CD14-positive monocyte (primary cell): Measurements from ENCODE around the gene GCG. TPM values are rescaled to one million over a fixed set of nuclear protein-coding genes. Genes with fewer than 3 reads are reported as not detected.

Experiments
- DNase-seq, 3 donors: peaks; one replicate each; pipeline ENCODE4 v3.0.0-alpha.2; 2011 to 2022
- H2AFZ ChIP-seq: 2 replicates; pipeline ENCODE4 v1.6.0; 2012; ENCODE audit warnings: mild to moderate bottlenecking, low read depth, low read length, inconsistent platforms; ENCODE audit not compliant: insufficient read depth, poor library complexity, severe bottlenecking
- H3K27ac ChIP-seq, 2 donors: 1 replicate in 1 of 2; 2 replicates in 1 of 2; pipeline ENCODE4 v1.5.1; 2012 to 2013; ENCODE audit warnings: low read length in 2 of 2, control low read depth in 1 of 2, inconsistent platforms in 1 of 2, low read depth in 1 of 2, mild to moderate bottlenecking in 1 of 2
- H3K27me3 ChIP-seq, 2 donors: one replicate each; pipeline versions ENCODE4 v1.6.0 to v1.6.1; 2011 to 2013; ENCODE audit warnings: low read length in 2 of 2; ENCODE audit not compliant: control insufficient read depth in 2 of 2, insufficient read depth in 2 of 2
- H3K36me3 ChIP-seq, 2 donors: replicated peaks in 1 of 2; 1 replicate in 1 of 2; 2 replicates in 1 of 2; pipeline versions ENCODE4 v1.5.1 to v1.6.1; 2012 to 2013; ENCODE audit warnings: low read length in 2 of 2, control low read depth in 1 of 2, inconsistent platforms in 1 of 2, mild to moderate bottlenecking in 1 of 2; ENCODE audit not compliant: insufficient read depth in 2 of 2, control insufficient read depth in 1 of 2
- H3K4me1 ChIP-seq, 2 donors: 1 replicate in 1 of 2; 2 replicates in 1 of 2; pipeline versions ENCODE4 v1.5.1 to v1.6.1; 2012 to 2013; ENCODE audit warnings: low read length in 2 of 2, control low read depth in 1 of 2, inconsistent platforms in 1 of 2, mild to moderate bottlenecking in 1 of 2, moderate library complexity in 1 of 2; ENCODE audit not compliant: insufficient read depth in 2 of 2, control insufficient read depth in 1 of 2
- H3K4me2 ChIP-seq: replicated peaks from 2 replicates; pipeline ENCODE3; 2012; ENCODE audit warnings: low read length, moderate library complexity, mild to moderate bottlenecking; ENCODE audit not compliant: poor library complexity, severe bottlenecking; ENCODE audit errors: extremely low read depth
- H3K4me3 ChIP-seq, 3 experiments: fragments of 200-600 bp in 1 of 3; sonication (generic) in 1 of 3; replicated peaks in 1 of 3; 1 replicate in 2 of 3; 2 replicates in 1 of 3; pipeline ENCODE4 v1.5.1; 2011 to 2013; ENCODE audit warnings: low read length in 3 of 3, mild to moderate bottlenecking in 3 of 3, control low read depth in 2 of 3, low read depth in 2 of 3, inconsistent platforms in 1 of 3, moderate library complexity in 1 of 3
- H3K79me2 ChIP-seq: 2 replicates; pipeline ENCODE4 v1.6.0; 2012; ENCODE audit warnings: mild to moderate bottlenecking, control low read depth, inconsistent platforms, low read length, moderate library complexity; ENCODE audit not compliant: insufficient read depth
- H3K9ac ChIP-seq: 2 replicates; pipeline ENCODE4 v1.6.0; 2017; ENCODE audit warnings: low read length, mild to moderate bottlenecking; ENCODE audit not compliant: insufficient read depth, poor library complexity, severe bottlenecking
- H3K9me3 ChIP-seq, 2 donors: replicated peaks in 1 of 2; 1 replicate in 1 of 2; 2 replicates in 1 of 2; pipeline versions ENCODE4 v1.5.1 to v1.6.1; 2012 to 2013; ENCODE audit warnings: low read length in 2 of 2, control low read depth in 1 of 2; ENCODE audit not compliant: control insufficient read depth in 1 of 2, insufficient read depth in 1 of 2
- H4K20me1 ChIP-seq: 2 replicates; pipeline ENCODE4 v1.6.0; 2012; ENCODE audit warnings: mild to moderate bottlenecking, low read length, control low read depth, moderate library complexity; ENCODE audit not compliant: insufficient read depth
- H3K27ac Mint-ChIP-seq, 7 donors: one replicate each; pipeline ENCODE4 v1.8.0; 2020; ENCODE audit warnings: mild to moderate bottlenecking in 7 of 7, mixed read lengths in 7 of 7, moderate library complexity in 6 of 7, inconsistent platforms in 2 of 7
- H3K27me3 Mint-ChIP-seq, 3 donors: one replicate each; pipeline ENCODE4 v1.8.0; 2021 to 2022; ENCODE audit warnings: low read depth in 3 of 3, mild to moderate bottlenecking in 3 of 3, mixed read lengths in 3 of 3, moderate library complexity in 3 of 3, inconsistent platforms in 1 of 3
- H3K36me3 Mint-ChIP-seq, 2 donors: one replicate each; pipeline ENCODE4 v1.8.0; 2020; ENCODE audit warnings: mixed read lengths in 2 of 2, inconsistent platforms in 1 of 2, mild to moderate bottlenecking in 1 of 2
- H3K4me1 Mint-ChIP-seq: one replicate; pipeline ENCODE4 v1.8.0; 2020; ENCODE audit warnings: mild to moderate bottlenecking, mixed read lengths
- H3K4me3 Mint-ChIP-seq, 2 donors: one replicate each; pipeline ENCODE4 v1.8.0; 2020; ENCODE audit warnings: mild to moderate bottlenecking in 2 of 2, mixed read lengths in 2 of 2, moderate library complexity in 1 of 2
- H3K9me3 Mint-ChIP-seq, 7 donors: one replicate each; pipeline ENCODE4 v1.8.0; 2020 to 2022; ENCODE audit warnings: mixed read lengths in 7 of 7, mild to moderate bottlenecking in 6 of 7, moderate library complexity in 6 of 7, inconsistent platforms in 2 of 7
- WGBS: methylation state at CpG from one replicate; pipeline ENCODE4 v1.1.5; 2013; ENCODE audit warnings: missing lambda C conversion rate; ENCODE audit not compliant: insufficient coverage; 5-methylcytosine and 5-hydroxymethylcytosine counted together
- intact Hi-C, 2 donors: fragments of 100-400 bp; cut with micrococcal nuclease; formaldehyde crosslinking; loops; one replicate each; pipeline versions ENCODE4 v1.15.0 to v1.15.1; 2023
- polyA plus RNA-seq, 3 donors: library from polyadenylated mRNA; depleted of rRNA in 1 of 3; unstranded in 2 of 3; stranded (reverse) in 1 of 3; fragments of 300-500 nt in 2 of 3; fragments of >200 nt in 1 of 3; fragmentation: Illumina TruSeq in 2 of 3; gene quantifications; 1 replicate in 2 of 3; 2 replicates in 1 of 3; pipeline ENCODE4 v1.2.3, GENCODE V29; 2012 to 2021
- TF ChIP-seq, protein P1 (sequence below): fragments of 200-600 bp; IDR thresholded peaks from one replicate; pipeline ENCODE4 v1.8.0; 2022; ENCODE audit warnings: antibody characterized with exemption, mild to moderate bottlenecking

The GCG gene
- polyA plus RNA-seq, 3 donors, result not detected

DNA sequence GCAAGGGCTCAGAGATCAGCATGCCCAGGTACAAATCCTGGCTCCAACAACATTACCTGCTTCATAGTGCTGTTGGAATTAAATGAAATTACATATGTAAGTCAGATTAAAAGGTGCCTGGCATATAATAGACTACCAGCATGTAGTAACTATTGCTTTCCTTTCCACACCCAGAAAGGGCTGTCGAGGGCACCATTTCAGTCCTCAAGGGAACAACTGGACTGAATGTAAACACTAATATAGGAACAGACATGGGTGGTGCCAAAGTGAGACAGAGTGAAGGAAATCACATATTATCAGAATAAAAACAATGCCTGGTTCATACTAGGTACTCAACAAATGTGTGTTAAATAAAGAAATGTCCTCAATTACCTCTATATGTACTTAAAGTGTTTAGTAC lies 47.9 kb upstream of the GCG start:
- Histone ChIP-seq H3K4me2 (no peak overlapping the region), H3K4me1 (no peaks in the 10 kb centered on the region), H3K4me3 (no peak overlapping the region), H2AFZ (no peak overlapping the region), H3K9me3 (no peaks in the 10 kb centered on the region), H3K27me3 (no peaks in the 10 kb centered on the region), H3K79me2 (no peaks in the 10 kb centered on the region), H3K36me3 (no peaks in the 10 kb centered on the region), H4K20me1 (no peaks in the 10 kb centered on the region), H3K27ac (no peak overlapping the region), H3K9ac (no peak overlapping the region)
- intact Hi-C loops, result no loop called here
- no peak overlapping the region for H3K4me3 Mint-ChIP-seq
- no peak overlapping the region for H3K27ac Mint-ChIP-seq
- peaks cover 0 to 2% (median 0%) of the 10 kb centered on the region in 3 donors for H3K27me3 Mint-ChIP-seq
- WGBS, result no CpG with 5 or more reads among the region's 1 CpG
- DNase-seq, result no peak
- H3K36me3 Mint-ChIP-seq, result no peaks in the 10 kb centered on the region
- no peaks in the 10 kb centered on the region for H3K4me1 Mint-ChIP-seq
- TF ChIP-seq, protein P1, sequence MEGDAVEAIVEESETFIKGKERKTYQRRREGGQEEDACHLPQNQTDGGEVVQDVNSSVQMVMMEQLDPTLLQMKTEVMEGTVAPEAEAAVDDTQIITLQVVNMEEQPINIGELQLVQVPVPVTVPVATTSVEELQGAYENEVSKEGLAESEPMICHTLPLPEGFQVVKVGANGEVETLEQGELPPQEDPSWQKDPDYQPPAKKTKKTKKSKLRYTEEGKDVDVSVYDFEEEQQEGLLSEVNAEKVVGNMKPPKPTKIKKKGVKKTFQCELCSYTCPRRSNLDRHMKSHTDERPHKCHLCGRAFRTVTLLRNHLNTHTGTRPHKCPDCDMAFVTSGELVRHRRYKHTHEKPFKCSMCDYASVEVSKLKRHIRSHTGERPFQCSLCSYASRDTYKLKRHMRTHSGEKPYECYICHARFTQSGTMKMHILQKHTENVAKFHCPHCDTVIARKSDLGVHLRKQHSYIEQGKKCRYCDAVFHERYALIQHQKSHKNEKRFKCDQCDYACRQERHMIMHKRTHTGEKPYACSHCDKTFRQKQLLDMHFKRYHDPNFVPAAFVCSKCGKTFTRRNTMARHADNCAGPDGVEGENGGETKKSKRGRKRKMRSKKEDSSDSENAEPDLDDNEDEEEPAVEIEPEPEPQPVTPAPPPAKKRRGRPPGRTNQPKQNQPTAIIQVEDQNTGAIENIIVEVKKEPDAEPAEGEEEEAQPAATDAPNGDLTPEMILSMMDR, result no peak
- H3K9me3 Mint-ChIP-seq, result peaks cover 0 to 2% (median 0%) of the 10 kb centered on the region in 7 donors

DNA sequence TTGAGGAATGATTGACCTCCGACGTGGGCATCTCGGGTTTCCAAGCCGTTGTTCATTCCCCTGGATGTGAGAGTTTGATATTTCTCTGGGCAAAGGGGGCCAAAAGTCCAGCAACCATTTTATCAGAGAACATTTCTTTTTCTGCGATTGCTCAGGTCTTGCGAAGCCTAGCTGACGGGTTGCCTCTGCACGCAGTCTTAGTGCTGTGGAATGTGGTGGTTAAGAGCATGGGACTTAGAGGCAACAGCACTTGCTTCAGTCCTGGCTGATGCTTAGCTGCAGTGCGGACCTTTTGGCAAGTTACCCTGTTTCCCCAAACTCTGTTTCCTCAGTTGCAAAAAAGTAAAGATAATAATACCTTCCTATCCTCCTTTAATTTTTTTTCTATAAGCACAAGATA lies 46.2 kb upstream of the GCG start:
- no peak for DNase-seq
- Mint-ChIP-seq H3K36me3 (no peaks in the 10 kb centered on the region), H3K9me3 (peaks cover 0 to 2% (median 0%) of the 10 kb centered on the region in 7 donors), H3K4me3 (no peak overlapping the region), H3K27ac (no peak overlapping the region), H3K4me1 (no peaks in the 10 kb centered on the region), H3K27me3 (peaks cover 0 to 2% (median 2%) of the 10 kb centered on the region in 3 donors)
- Histone ChIP-seq H3K9me3 (no peaks in the 10 kb centered on the region), H3K4me2 (no peak overlapping the region), H4K20me1 (no peaks in the 10 kb centered on the region), H3K36me3 (no peaks in the 10 kb centered on the region), H3K9ac (no peak overlapping the region), H3K27ac (no peak overlapping the region), H2AFZ (no peak overlapping the region), H3K4me3 (no peak overlapping the region), H3K79me2 (no peaks in the 10 kb centered on the region), H3K27me3 (no peaks in the 10 kb centered on the region), H3K4me1 (no peaks in the 10 kb centered on the region)
- intact Hi-C loops, result no loop called here
- no CpG with 5 or more reads among the region's 9 CpGs for WGBS
- TF ChIP-seq, protein P1, result no peak
